SK-N-SH (cell line): Measurements from ENCODE around the gene BMPR1A. TPM values are rescaled to one million over a fixed set of nuclear protein-coding genes. Genes with fewer than 3 reads are reported as not detected.

Experiments
- CTCF ChIA-PET: fragments of 300-600, 350-600 bp; formaldehyde crosslinking; extraction: SDS; loops from one replicate; lab custom pipeline; 2021; lab: Yijun Ruan, JAX
- POLR2A ChIA-PET: fragments of 350-600 bp; sonication (Branson Sonifier 250); formaldehyde crosslinking; extraction: SDS; loops from one replicate; lab custom pipeline; 2020; ENCODE audit warnings: antibody characterized with exemption, inconsistent platforms; lab: Yijun Ruan, JAX
- DNase-seq: peaks from one replicate; pipeline ENCODE4 v3.0.0; 2012
- H2AFZ ChIP-seq: fragments of 200-600 bp; sonication (generic); 2 replicates; pipeline ENCODE4 v1.8.1; 2016; ENCODE audit warnings: antibody characterized with exemption, mild to moderate bottlenecking, low read depth
- H3F3A ChIP-seq: fragments of 200-600 bp; sonication (generic); replicated peaks from 2 replicates; pipeline ENCODE3; 2016; ENCODE audit warnings: antibody characterized with exemption, mild to moderate bottlenecking; ENCODE audit not compliant: insufficient read depth
- H3K27ac ChIP-seq, 2 experiments: fragments of 200-500 bp in 1 of 2; fragments of 200-600 bp in 1 of 2; sonication (Bioruptor generic) in 1 of 2; sonication (generic), shearing (Covaris generic) in 1 of 2; 2 replicates each; pipeline versions ENCODE4 v1.5.1 to v1.6.1; 2014 to 2016; ENCODE audit warnings: low read depth in 2 of 2, inconsistent platforms in 1 of 2, low read length in 1 of 2, mild to moderate bottlenecking in 1 of 2, mixed read lengths in 1 of 2
- H3K27me3 ChIP-seq: fragments of 200-600 bp; sonication (generic), shearing (Covaris generic); 2 replicates; pipeline ENCODE4 v1.6.1; 2016; ENCODE audit warnings: mixed run types; ENCODE audit not compliant: insufficient read depth
- H3K36me3 ChIP-seq, 2 experiments: fragments of 200-500 bp in 1 of 2; fragments of 200-600 bp in 1 of 2; sonication (Bioruptor generic) in 1 of 2; sonication (generic) in 1 of 2; replicated peaks in 1 of 2; 2 replicates each; pipeline versions ENCODE3 to v1.5.1; 2014 to 2016; ENCODE audit warnings: low read length in 1 of 2, mild to moderate bottlenecking in 1 of 2; ENCODE audit not compliant: insufficient read depth in 2 of 2, control insufficient read depth in 1 of 2
- H3K4me1 ChIP-seq, 2 experiments: fragments of 200-500 bp in 1 of 2; fragments of 200-600 bp in 1 of 2; sonication (Bioruptor generic) in 1 of 2; sonication (generic), shearing (Covaris generic) in 1 of 2; 2 replicates each; pipeline versions ENCODE4 v1.5.1 to v1.6.1; 2014 to 2016; ENCODE audit warnings: low read depth in 1 of 2, low read length in 1 of 2, mixed run types in 1 of 2; ENCODE audit not compliant: insufficient read depth in 2 of 2, control insufficient read depth in 1 of 2
- H3K4me2 ChIP-seq: fragments of 200-600 bp; sonication (generic), shearing (Covaris generic); 2 replicates; pipeline ENCODE4 v1.6.1; 2017; ENCODE audit warnings: mixed run types
- H3K4me3 ChIP-seq, 2 experiments: fragments of 200-500 bp in 1 of 2; fragments of 200-600 bp in 1 of 2; sonication (Bioruptor generic) in 1 of 2; sonication (generic), shearing (Covaris generic) in 1 of 2; 2 replicates each; pipeline versions ENCODE4 v1.5.1 to v1.8.1; 2014 to 2016; ENCODE audit warnings: low read depth in 2 of 2, inconsistent platforms in 1 of 2, low read length in 1 of 2, mild to moderate bottlenecking in 1 of 2, mixed read lengths in 1 of 2, moderate library complexity in 1 of 2
- H3K79me2 ChIP-seq: fragments of 200-600 bp; sonication (generic); 2 replicates; pipeline ENCODE4 v1.8.1; 2017; ENCODE audit warnings: mild to moderate bottlenecking; ENCODE audit not compliant: insufficient read depth
- H3K9ac ChIP-seq: fragments of 200-600 bp; sonication (generic); 2 replicates; pipeline ENCODE4 v1.6.1; 2017; ENCODE audit warnings: mixed run types
- H3K9me2 ChIP-seq: fragments of 200-600 bp; sonication (generic); 2 replicates; pipeline ENCODE4 v1.6.1; 2017; ENCODE audit warnings: mixed run types
- H3K9me3 ChIP-seq: fragments of 200-600 bp; sonication (generic); 2 replicates; pipeline ENCODE4 v1.6.1; 2017; ENCODE audit warnings: mixed run types, mild to moderate bottlenecking, moderate library complexity
- H4K20me1 ChIP-seq: fragments of 200-600 bp; sonication (generic); 2 replicates; pipeline ENCODE4 v1.6.1; 2017; ENCODE audit warnings: mild to moderate bottlenecking, mixed run types; ENCODE audit not compliant: insufficient read depth
- ELF1 ChIP-seq: IDR thresholded peaks from 2 replicates; pipeline ENCODE4 v1.4.0; 2012
- EP300 ChIP-seq, 2 experiments: IDR thresholded peaks; 2 replicates each; pipeline versions ENCODE4 v1.4.0 to v1.6.1; 2012; ENCODE audit warnings: borderline replicate concordance in 1 of 2, low read depth in 1 of 2, low read length in 1 of 2
- EZH2phosphoT487 ChIP-seq: fragments of 200-600 bp; sonication (generic); IDR thresholded peaks from 2 replicates; pipeline ENCODE4 v1.6.1; 2017; ENCODE audit warnings: low read depth, mixed run types, mild to moderate bottlenecking, antibody characterized with exemption, moderate library complexity, borderline replicate concordance
- FOSL2 ChIP-seq: IDR thresholded peaks from 2 replicates; pipeline ENCODE4 v1.4.0; 2012; ENCODE audit warnings: low read depth, mild to moderate bottlenecking, moderate library complexity, borderline replicate concordance
- FOXJ3 ChIP-seq: sonication (generic); formaldehyde crosslinking; IDR thresholded peaks from 2 replicates; pipeline ENCODE4 v1.5.1; 2020; ENCODE audit warnings: mild to moderate bottlenecking, missing genetic modification reagents
- FOXM1 ChIP-seq: IDR thresholded peaks from 2 replicates; pipeline ENCODE4 v1.4.0; 2012; ENCODE audit warnings: low read depth, mild to moderate bottlenecking
- GABPA ChIP-seq: IDR thresholded peaks from 2 replicates; pipeline ENCODE4 v1.4.0; 2012; ENCODE audit warnings: low read depth, mild to moderate bottlenecking
- GATA2 ChIP-seq: sonication (generic); formaldehyde crosslinking; IDR thresholded peaks from 2 replicates; pipeline ENCODE4 v1.5.0; 2020; ENCODE audit warnings: mild to moderate bottlenecking, missing genetic modification reagents
- IRF3 ChIP-seq: fragments of 150-350 bp; IDR thresholded peaks from 2 replicates; pipeline ENCODE4 v1.6.1; 2016; ENCODE audit warnings: mild to moderate bottlenecking, low read depth, low read length
- JUND ChIP-seq: IDR thresholded peaks from 2 replicates; pipeline ENCODE4 v1.4.0; 2012
- MEF2A ChIP-seq: IDR thresholded peaks from 2 replicates; pipeline ENCODE4 v1.4.0; 2012; ENCODE audit warnings: low read depth, borderline replicate concordance
- PBX3 ChIP-seq: IDR thresholded peaks from 2 replicates; pipeline ENCODE4; 2012
- POLR2AphosphoS5 ChIP-seq: IDR thresholded peaks from 2 replicates; pipeline ENCODE4 v1.6.1; 2012; ENCODE audit warnings: low read depth, low read length
- RAD21 ChIP-seq: IDR thresholded peaks from 2 replicates; pipeline ENCODE4 v1.6.1; 2012; ENCODE audit warnings: mild to moderate bottlenecking, low read length
- RCOR1 ChIP-seq: fragments of 150-350 bp; IDR thresholded peaks from 2 replicates; pipeline ENCODE4 v1.6.1; 2017; ENCODE audit warnings: antibody characterized with exemption, low read length
- REST ChIP-seq: IDR thresholded peaks from 2 replicates; pipeline ENCODE4 v1.6.1; 2012; ENCODE audit warnings: mild to moderate bottlenecking, low read depth, low read length, moderate library complexity
- SMC3 ChIP-seq: IDR thresholded peaks from 2 replicates; pipeline ENCODE4 v1.6.1; 2012; ENCODE audit warnings: low read depth, low read length, improper control_type of control experiment
- TEAD4 ChIP-seq: IDR thresholded peaks from 2 replicates; pipeline ENCODE4 v1.4.0; 2012; ENCODE audit warnings: mild to moderate bottlenecking, borderline replicate concordance; ENCODE audit not compliant: insufficient read depth
- USF1 ChIP-seq: IDR thresholded peaks from 2 replicates; pipeline ENCODE4 v1.4.0; 2012; ENCODE audit warnings: low read depth, borderline replicate concordance
- ZBTB33 ChIP-seq: IDR thresholded peaks from 2 replicates; pipeline ENCODE4 v1.4.0; 2012; ENCODE audit warnings: low read depth, borderline replicate concordance
- WGBS: methylation state at CpG from one replicate; pipeline ENCODE4 v1.1.6; 2017; ENCODE audit warnings: low lambda C conversion rate; 5-methylcytosine and 5-hydroxymethylcytosine counted together
- polyA plus RNA-seq, 3 experiments: library from polyadenylated mRNA; depleted of rRNA; stranded (reverse); fragments of >200 nt; gene quantifications; 2 replicates each; pipeline ENCODE4 v1.2.3, GENCODE V29; 2012

BMPR1A gene
- polyA plus RNA-seq, 1 of the 3 experiments (the other 2 are of a cell fraction) = 12.7 TPM

- no peaks in the 10 kb centered on the region for H3K79me2 ChIP-seq
- H3F3A ChIP-seq = no peaks in the 10 kb centered on the region
- no peaks in the 10 kb centered on the region for H3K9me3 ChIP-seq
- 81% methylated on average over 1 of the region's 1 CpG for WGBS
- POLR2A ChIA-PET = no interaction called here
- H2AFZ ChIP-seq = no peak overlapping the region
- H3K27me3 ChIP-seq = no peaks in the 10 kb centered on the region
- H3K9me2 ChIP-seq = no peaks in the 10 kb centered on the region
- no peak for TF ChIP-seq GATA2 (CRISPR knock-in tag)
- no peak for TF ChIP-seq MEF2A
- no peak for TF ChIP-seq ZBTB33
- no peak for TF ChIP-seq EZH2phosphoT487
- TF ChIP-seq IRF3 = no peak
- TF ChIP-seq GABPA = no peak
- TF ChIP-seq JUND = no peak
- TF ChIP-seq RCOR1 = no peak
- no peak for TF ChIP-seq TEAD4
- TF ChIP-seq FOXM1 = no peak
- TF ChIP-seq REST = no peak
- no peak for TF ChIP-seq FOSL2
- no peak for TF ChIP-seq RAD21
- TF ChIP-seq FOXJ3 (CRISPR knock-in tag) = no peak
- no peak for TF ChIP-seq ELF1
- no peak for TF ChIP-seq EP300 (IDR thresholded peaks at IDR 0.05; ENCODE audit: borderline replicate concordance in 1 of 2, low read depth in 1 of 2, low read length in 1 of 2)
- no peak for TF ChIP-seq POLR2AphosphoS5
- TF ChIP-seq PBX3 = no peak
- TF ChIP-seq SMC3 = no peak
- TF ChIP-seq USF1 = no peak
- no peak for DNase-seq
- H4K20me1 ChIP-seq = no peaks in the 10 kb centered on the region
- H3K4me2 ChIP-seq = no peak overlapping the region
- no peak overlapping the region for H3K9ac ChIP-seq
- H3K36me3 ChIP-seq = no peaks in the 10 kb centered on the region
- no peak overlapping the region for H3K27ac ChIP-seq
- CTCF ChIA-PET = interaction anchor here (0.6 to 1.3 kb wide), 5 partner anchors 15 to 168 kb away, joined by 3 to 5 read pairs (median 3); no protein-coding TSS in a partner anchor
- H3K4me1 ChIP-seq = peaks cover 0 to 8% of the 10 kb centered on the region in 2 experiments; a peak in 1 of 4 replicates
- no peak overlapping the region for H3K4me3 ChIP-seq
These were observed 26.7 kb upstream of the BMPR1A start for GRCh38 chr10:86729677-86730076.
